ENCODE data around the gene GFRA1.

The GFRA1 gene

DNA sequence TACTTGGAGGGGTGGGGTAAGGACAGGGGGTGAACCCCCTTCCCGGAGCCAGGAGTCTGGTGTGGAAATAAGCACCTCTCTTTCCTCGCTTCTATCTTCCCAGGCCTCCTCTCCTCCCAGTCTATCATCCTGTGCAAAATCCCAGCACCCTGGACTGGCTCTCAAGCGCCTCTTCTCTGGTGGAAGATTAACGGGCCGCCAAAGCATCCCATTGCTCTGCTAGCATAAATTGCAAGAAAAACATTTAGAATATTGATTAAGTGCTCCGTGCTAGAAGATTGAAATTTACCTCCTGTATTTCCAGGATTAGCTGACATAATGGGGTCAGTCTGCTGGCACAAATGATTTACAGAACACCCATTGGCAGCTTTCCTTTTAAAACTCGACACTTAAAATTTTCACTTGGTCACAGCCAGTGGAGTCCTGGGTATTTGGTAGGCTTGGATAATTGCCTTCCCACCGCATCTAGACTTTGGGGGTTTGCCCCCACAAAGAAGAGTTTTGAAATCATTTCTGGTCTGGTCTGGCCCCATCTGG is 189.7 kb downstream of the GFRA1 start:
- peaks cover 4% of the 10 kb centered on the region for H3K4me1 ChIP-seq (ENCODE audit: control insufficient read depth, insufficient read depth, low read length)
- H3K27me3 ChIP-seq (ENCODE audit: control insufficient read depth in 1 of 2, insufficient read depth in 2 of 2, low read length in 2 of 2), result no peaks in the 10 kb centered on the region
- no peaks in the 10 kb centered on the region for H3K9me3 ChIP-seq (ENCODE audit: control insufficient read depth in 2 of 2, low read length in 2 of 2)
- no peak overlapping the region for H3K9ac ChIP-seq (ENCODE audit: low read length in 2 of 2)
- no peak overlapping the region for H3K4me3 ChIP-seq (ENCODE audit: low read length in 2 of 2)
- H3K36me3 ChIP-seq (ENCODE audit: control insufficient read depth in 2 of 2, insufficient read depth in 2 of 2, low read length in 2 of 2), result no peaks in the 10 kb centered on the region
- H3K27ac ChIP-seq (ENCODE audit: low read length), result no peak overlapping the region

DNA sequence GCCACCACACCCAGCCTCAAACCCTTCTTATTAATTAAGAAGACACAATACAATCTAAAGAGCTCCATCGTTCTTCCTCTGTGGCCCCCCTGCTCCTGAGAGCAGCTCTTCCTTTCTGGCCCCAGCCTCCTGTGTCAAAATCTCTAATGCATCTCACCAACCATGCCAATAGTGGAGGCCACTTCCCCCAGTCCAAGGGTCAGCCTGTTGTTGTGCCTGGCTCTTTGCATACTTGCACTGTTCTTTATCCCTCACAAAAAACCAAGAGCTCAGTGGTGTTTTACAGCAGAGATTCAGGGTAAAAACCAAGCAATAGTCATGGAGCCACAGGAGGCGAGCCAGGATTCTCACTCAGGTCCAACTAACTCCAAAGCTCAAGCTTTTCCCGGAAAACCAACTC is 190.2 kb downstream of the GFRA1 start:
- peaks cover 3% of the 10 kb centered on the region for H3K4me1 ChIP-seq (ENCODE audit: control insufficient read depth, insufficient read depth, low read length)
- no peaks in the 10 kb centered on the region for H3K27me3 ChIP-seq (ENCODE audit: control insufficient read depth in 1 of 2, insufficient read depth in 2 of 2, low read length in 2 of 2)
- no peaks in the 10 kb centered on the region for H3K36me3 ChIP-seq (ENCODE audit: control insufficient read depth in 2 of 2, insufficient read depth in 2 of 2, low read length in 2 of 2)
- no peak overlapping the region for H3K9ac ChIP-seq (ENCODE audit: low read length in 2 of 2)
- H3K9me3 ChIP-seq (ENCODE audit: control insufficient read depth in 2 of 2, low read length in 2 of 2), result no peaks in the 10 kb centered on the region
- no peak overlapping the region for H3K4me3 ChIP-seq (ENCODE audit: low read length in 2 of 2)
- H3K27ac ChIP-seq (ENCODE audit: low read length), result no peak overlapping the region

DNA sequence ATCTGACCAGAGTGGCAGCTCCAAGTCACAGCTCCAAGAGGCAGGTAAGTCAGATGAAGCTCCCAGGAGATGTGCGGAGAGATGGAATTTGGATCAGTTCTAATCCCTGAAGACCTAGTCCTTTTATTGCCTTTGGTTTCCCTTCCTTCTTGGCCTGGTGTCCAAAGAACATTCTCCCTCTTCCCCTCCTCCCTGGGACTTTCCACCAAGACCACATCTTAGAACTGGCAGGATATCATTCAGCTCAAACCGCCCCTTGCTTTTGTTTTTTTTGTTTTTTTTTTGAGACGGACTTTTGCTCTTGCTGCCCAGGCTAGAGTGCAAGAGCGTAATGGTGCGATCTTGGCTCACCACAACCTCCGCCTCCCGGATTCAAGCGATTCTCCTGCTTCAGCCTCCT is 190.8 kb downstream of the GFRA1 start:
- H3K36me3 ChIP-seq (ENCODE audit: control insufficient read depth in 2 of 2, insufficient read depth in 2 of 2, low read length in 2 of 2), result no peaks in the 10 kb centered on the region
- no peaks in the 10 kb centered on the region for H3K27me3 ChIP-seq (ENCODE audit: control insufficient read depth in 1 of 2, insufficient read depth in 2 of 2, low read length in 2 of 2)
- no peak overlapping the region for H3K9ac ChIP-seq (ENCODE audit: low read length in 2 of 2)
- no peak overlapping the region for H3K4me3 ChIP-seq (ENCODE audit: low read length in 2 of 2)
- H3K9me3 ChIP-seq (ENCODE audit: control insufficient read depth in 2 of 2, low read length in 2 of 2), result no peaks in the 10 kb centered on the region
- peaks cover 2% of the 10 kb centered on the region for H3K4me1 ChIP-seq (ENCODE audit: control insufficient read depth, insufficient read depth, low read length)
- no peak overlapping the region for H3K27ac ChIP-seq (ENCODE audit: low read length)

DNA sequence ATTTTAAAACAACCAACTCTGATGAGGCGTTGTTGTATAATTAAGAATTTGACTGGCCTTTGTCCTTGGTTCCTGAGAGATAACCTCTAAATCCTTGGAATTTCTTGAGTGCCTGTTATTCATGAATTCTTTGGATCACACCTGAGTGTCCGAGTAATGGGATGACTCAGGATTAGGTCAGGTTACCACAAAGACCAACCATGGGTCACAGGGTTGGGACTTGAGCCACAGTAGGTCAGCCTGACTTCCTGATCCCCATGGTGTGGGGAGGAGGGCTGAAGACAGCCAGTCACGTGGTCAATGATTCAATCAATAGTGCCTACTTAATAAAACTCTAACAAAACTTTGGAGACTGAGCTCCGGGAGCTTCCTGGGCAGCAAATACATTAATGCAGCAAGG is 192.5 kb downstream of the GFRA1 start:
- Histone ChIP-seq H3K9ac (ENCODE audit: low read length in 2 of 2) (no peak overlapping the region), H3K27me3 (ENCODE audit: control insufficient read depth in 1 of 2, insufficient read depth in 2 of 2, low read length in 2 of 2) (no peaks in the 10 kb centered on the region), H3K4me3 (ENCODE audit: low read length in 2 of 2) (no peak overlapping the region), H3K9me3 (ENCODE audit: control insufficient read depth in 2 of 2, low read length in 2 of 2) (no peaks in the 10 kb centered on the region), H3K4me1 (ENCODE audit: control insufficient read depth, insufficient read depth, low read length) (peaks cover 2% of the 10 kb centered on the region), H3K27ac (ENCODE audit: low read length) (no peak overlapping the region), H3K36me3 (ENCODE audit: control insufficient read depth in 2 of 2, insufficient read depth in 2 of 2, low read length in 2 of 2) (no peaks in the 10 kb centered on the region)

DNA sequence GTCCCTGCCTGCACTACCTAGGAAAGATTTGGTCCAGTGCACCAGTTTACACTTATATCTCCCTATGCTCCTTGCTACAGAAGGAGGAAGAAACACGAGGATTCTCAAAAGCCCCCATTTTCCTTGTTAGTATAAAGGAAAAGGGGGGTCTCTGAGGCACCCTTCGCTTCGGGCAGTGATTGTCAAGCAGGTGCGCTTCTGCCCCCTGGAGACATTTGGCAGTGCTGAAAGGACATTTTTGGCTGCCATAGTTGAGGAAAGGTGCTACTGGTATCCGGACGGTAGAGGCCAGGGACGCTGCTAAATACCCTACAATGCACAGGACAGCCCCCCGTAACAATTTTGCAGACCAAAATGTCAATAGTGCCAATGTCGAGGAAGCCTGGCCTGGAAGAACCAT is 193.7 kb downstream of the GFRA1 start:
- Histone ChIP-seq H3K4me1 (ENCODE audit: control insufficient read depth, insufficient read depth, low read length) (peaks cover 2% of the 10 kb centered on the region), H3K27ac (ENCODE audit: low read length) (no peak overlapping the region), H3K9me3 (ENCODE audit: control insufficient read depth in 2 of 2, low read length in 2 of 2) (no peaks in the 10 kb centered on the region), H3K36me3 (ENCODE audit: control insufficient read depth in 2 of 2, insufficient read depth in 2 of 2, low read length in 2 of 2) (no peaks in the 10 kb centered on the region), H3K9ac (ENCODE audit: low read length in 2 of 2) (no peak overlapping the region), H3K27me3 (ENCODE audit: control insufficient read depth in 1 of 2, insufficient read depth in 2 of 2, low read length in 2 of 2) (no peaks in the 10 kb centered on the region), H3K4me3 (ENCODE audit: low read length in 2 of 2) (no peak overlapping the region)

DNA sequence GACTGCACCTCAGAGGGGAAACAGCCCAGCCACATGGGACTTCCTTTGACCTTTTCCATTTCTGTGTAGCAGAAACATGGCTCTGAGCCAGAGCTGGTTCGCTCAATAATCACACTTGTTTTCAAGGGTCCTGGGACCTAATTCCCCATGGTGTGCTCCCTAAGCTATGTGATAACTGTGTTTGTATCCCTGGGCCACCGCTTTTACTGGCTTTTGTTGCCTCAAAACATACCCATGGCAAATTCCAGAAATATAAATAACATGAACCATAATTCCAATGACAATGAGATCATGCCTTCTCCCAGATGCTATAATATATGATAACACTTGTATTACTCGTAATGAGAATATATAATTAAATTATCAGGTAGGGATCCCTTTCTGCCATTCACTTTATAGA is 196.4 kb downstream of the GFRA1 start:
- Histone ChIP-seq H3K4me3 (ENCODE audit: low read length in 2 of 2) (no peak overlapping the region), H3K4me1 (ENCODE audit: control insufficient read depth, insufficient read depth, low read length) (peaks cover 4% of the 10 kb centered on the region), H3K27ac (ENCODE audit: low read length) (no peak overlapping the region), H3K36me3 (ENCODE audit: control insufficient read depth in 2 of 2, insufficient read depth in 2 of 2, low read length in 2 of 2) (no peaks in the 10 kb centered on the region), H3K9me3 (ENCODE audit: control insufficient read depth in 2 of 2, low read length in 2 of 2) (no peaks in the 10 kb centered on the region), H3K9ac (ENCODE audit: low read length in 2 of 2) (no peak overlapping the region), H3K27me3 (ENCODE audit: control insufficient read depth in 1 of 2, insufficient read depth in 2 of 2, low read length in 2 of 2) (no peaks in the 10 kb centered on the region)

DNA sequence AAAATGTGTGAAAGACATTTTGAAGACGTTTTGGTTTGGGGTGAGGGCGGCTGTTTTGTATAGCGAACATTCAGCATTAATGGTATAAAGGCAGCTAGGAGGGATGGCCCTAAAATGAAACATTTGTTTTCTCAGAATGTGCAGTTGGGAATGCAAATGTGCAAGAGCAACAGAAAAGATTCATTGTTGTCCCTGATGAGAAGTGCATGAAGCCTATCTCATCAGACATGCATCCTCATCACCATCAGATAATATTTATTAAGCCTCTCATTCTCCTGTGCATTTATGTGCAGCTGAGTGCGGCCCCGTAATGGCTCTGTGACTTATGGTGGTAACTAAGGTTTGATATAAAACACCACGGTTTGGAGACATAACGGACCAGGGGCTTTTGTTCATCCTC is 199.5 kb downstream of the GFRA1 start:
- Histone ChIP-seq H3K4me1 (ENCODE audit: control insufficient read depth, insufficient read depth, low read length) (peaks cover 26% of the 10 kb centered on the region), H3K36me3 (ENCODE audit: control insufficient read depth in 2 of 2, insufficient read depth in 2 of 2, low read length in 2 of 2) (no peaks in the 10 kb centered on the region), H3K9me3 (ENCODE audit: control insufficient read depth in 2 of 2, low read length in 2 of 2) (no peaks in the 10 kb centered on the region), H3K27me3 (ENCODE audit: control insufficient read depth in 1 of 2, insufficient read depth in 2 of 2, low read length in 2 of 2) (no peaks in the 10 kb centered on the region), H3K27ac (ENCODE audit: low read length) (no peak overlapping the region), H3K9ac (ENCODE audit: low read length in 2 of 2) (no peak overlapping the region), H3K4me3 (ENCODE audit: low read length in 2 of 2) (peak overlapping the region in 1 of 2 donors; percentile 12)

DNA sequence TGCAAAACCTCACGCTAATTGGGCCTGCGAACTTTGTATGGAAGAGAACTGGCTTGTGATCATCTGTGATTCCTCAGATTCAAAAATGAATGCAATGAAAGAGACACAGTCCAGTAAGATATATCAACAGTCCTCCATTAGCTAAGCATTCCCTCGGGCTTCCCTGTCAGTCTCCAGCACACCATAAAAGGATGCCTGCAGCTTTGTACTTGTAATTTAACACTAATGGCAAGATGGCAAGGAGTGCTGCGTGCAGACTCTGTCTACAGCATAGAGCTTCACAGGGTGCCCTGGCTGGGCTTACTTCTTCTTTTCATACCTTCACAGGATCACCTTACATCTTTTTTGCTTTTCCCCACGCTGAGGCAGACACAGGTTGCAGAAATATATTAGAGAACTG is 200.0 kb downstream of the GFRA1 start:
- Histone ChIP-seq H3K27ac (ENCODE audit: low read length) (peak overlapping the region; percentile 24), H3K9me3 (ENCODE audit: control insufficient read depth in 2 of 2, low read length in 2 of 2) (no peaks in the 10 kb centered on the region), H3K4me1 (ENCODE audit: control insufficient read depth, insufficient read depth, low read length) (peaks cover 30% of the 10 kb centered on the region), H3K27me3 (ENCODE audit: control insufficient read depth in 1 of 2, insufficient read depth in 2 of 2, low read length in 2 of 2) (no peaks in the 10 kb centered on the region), H3K9ac (ENCODE audit: low read length in 2 of 2) (no peak overlapping the region), H3K36me3 (ENCODE audit: control insufficient read depth in 2 of 2, insufficient read depth in 2 of 2, low read length in 2 of 2) (no peaks in the 10 kb centered on the region), H3K4me3 (ENCODE audit: low read length in 2 of 2) (peak overlapping the region in 1 of 2 donors; percentile 12)

DNA sequence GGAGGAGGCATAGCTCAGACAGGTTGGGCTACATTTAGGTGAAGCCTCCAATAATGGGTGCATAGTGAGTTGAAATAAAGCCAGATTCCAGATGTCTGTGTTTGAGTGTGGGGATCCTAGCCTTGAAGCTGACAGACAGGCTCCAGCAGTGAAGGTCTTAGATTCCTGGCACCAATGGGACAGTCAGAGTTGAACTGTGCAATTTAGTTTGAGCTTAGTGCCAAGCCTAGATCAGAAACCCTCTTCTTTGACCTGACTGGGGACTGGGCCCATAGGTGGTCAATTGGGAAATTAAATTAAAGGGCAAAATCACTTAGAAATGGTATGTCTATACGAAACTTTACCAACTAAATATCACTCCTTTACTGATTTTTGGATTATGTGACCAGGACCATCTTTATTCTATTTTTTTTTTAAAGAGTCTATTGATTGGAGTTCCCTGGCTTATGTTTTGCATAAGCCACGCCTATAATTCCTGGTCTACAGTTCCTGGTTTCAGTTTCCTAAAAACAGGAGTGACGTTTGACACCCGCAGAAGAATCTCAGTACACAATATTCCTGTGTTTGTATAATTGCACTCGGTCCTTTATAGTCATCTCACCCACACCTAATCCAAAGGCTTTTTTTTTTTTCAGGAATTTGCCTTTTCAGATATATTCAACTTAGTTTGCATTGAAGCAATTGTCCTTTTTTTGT is 201.4 kb downstream of the GFRA1 start:
- Histone ChIP-seq H3K36me3 (ENCODE audit: control insufficient read depth in 2 of 2, insufficient read depth in 2 of 2, low read length in 2 of 2) (no peaks in the 10 kb centered on the region), H3K9ac (ENCODE audit: low read length in 2 of 2) (no peak overlapping the region), H3K4me3 (ENCODE audit: low read length in 2 of 2) (no peak overlapping the region), H3K27ac (ENCODE audit: low read length) (peak overlapping the region; percentile 76), H3K27me3 (ENCODE audit: control insufficient read depth in 1 of 2, insufficient read depth in 2 of 2, low read length in 2 of 2) (no peaks in the 10 kb centered on the region), H3K4me1 (ENCODE audit: control insufficient read depth, insufficient read depth, low read length) (peaks cover 34% of the 10 kb centered on the region), H3K9me3 (ENCODE audit: control insufficient read depth in 2 of 2, low read length in 2 of 2) (no peaks in the 10 kb centered on the region)

DNA sequence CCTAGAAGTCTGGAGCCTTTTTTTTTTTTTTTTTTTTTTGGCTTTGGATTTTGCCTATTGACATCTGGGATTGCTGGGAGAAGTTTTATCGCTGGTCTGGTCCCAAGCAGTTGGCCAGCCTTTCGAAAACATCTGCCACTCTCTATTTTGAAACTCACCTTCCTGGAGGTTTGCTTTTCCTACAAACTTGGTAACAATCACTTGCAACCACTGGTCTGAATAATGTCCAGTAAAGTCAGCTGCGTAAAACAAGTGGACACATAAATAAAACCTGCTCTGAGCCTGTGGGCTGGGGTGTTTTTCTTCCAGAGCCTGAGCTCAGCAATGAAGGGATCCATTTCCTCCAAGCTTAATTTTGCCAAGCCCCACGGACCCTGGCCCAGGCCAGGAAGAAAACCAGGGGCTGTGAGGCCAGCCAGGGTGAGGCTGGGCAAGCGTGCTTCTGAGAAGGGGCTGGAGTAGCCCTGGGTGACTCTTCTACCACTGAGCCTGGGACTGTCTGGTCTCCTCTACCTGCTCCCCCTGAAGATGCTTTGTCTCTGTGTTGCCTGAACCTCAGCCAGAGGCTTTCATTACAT is 202.2 kb downstream of the GFRA1 start:
- H3K4me3 ChIP-seq (ENCODE audit: low read length in 2 of 2), result no peak overlapping the region
- no peak overlapping the region for H3K9ac ChIP-seq (ENCODE audit: low read length in 2 of 2)
- H3K9me3 ChIP-seq (ENCODE audit: control insufficient read depth in 2 of 2, low read length in 2 of 2), result no peaks in the 10 kb centered on the region
- no peaks in the 10 kb centered on the region for H3K36me3 ChIP-seq (ENCODE audit: control insufficient read depth in 2 of 2, insufficient read depth in 2 of 2, low read length in 2 of 2)
- no peaks in the 10 kb centered on the region for H3K27me3 ChIP-seq (ENCODE audit: control insufficient read depth in 1 of 2, insufficient read depth in 2 of 2, low read length in 2 of 2)
- H3K27ac ChIP-seq (ENCODE audit: low read length), result peak overlapping the region; percentile 76
- H3K4me1 ChIP-seq (ENCODE audit: control insufficient read depth, insufficient read depth, low read length), result peaks cover 34% of the 10 kb centered on the region

DNA sequence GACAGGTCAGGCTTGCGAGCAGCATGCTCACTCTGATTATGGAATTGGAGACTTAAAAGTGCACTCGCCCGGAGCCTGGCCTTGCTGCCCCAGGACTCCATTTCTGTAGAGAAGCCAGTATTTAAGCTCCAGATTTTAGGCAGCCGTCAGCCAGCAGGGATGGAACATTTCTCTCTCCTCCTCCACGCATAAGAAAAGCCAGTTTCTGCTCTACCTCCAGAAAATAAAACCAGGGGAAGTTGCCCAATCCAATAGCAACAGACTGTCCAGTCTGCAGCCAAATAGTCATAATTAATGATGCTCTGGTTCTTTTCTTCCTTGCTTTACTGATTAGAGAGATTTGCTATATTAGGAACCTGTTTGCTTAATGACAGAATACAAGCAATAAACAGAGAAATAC is 203.2 kb downstream of the GFRA1 start:
- peaks cover 34% of the 10 kb centered on the region for H3K4me1 ChIP-seq (ENCODE audit: control insufficient read depth, insufficient read depth, low read length)
- no peaks in the 10 kb centered on the region for H3K27me3 ChIP-seq (ENCODE audit: control insufficient read depth in 1 of 2, insufficient read depth in 2 of 2, low read length in 2 of 2)
- H3K36me3 ChIP-seq (ENCODE audit: control insufficient read depth in 2 of 2, insufficient read depth in 2 of 2, low read length in 2 of 2), result peaks cover 0 to 2% of the 10 kb centered on the region in 2 donors
- H3K9ac ChIP-seq (ENCODE audit: low read length in 2 of 2), result no peak overlapping the region
- H3K9me3 ChIP-seq (ENCODE audit: control insufficient read depth in 2 of 2, low read length in 2 of 2), result no peaks in the 10 kb centered on the region
- peak overlapping the region in 1 of 2 donors; percentile 10 for H3K4me3 ChIP-seq (ENCODE audit: low read length in 2 of 2)
- peak overlapping the region; percentile 64 for H3K27ac ChIP-seq (ENCODE audit: low read length)
